Type B pancreatic cell (in vitro differentiated cells): ENCODE measurements around the gene DPP10. TPM values are rescaled to one million over a fixed set of nuclear protein-coding genes. Genes with fewer than 3 reads are reported as not detected.

Experiments used
- DNase-seq: peaks from one replicate; pipeline ENCODE4 v3.0.0; 2021; ENCODE audit warnings: mixed read lengths; ENCODE audit not compliant: unreplicated experiment; ENCODE audit errors: extremely low spot score
- H3K27ac Mint-ChIP-seq: 2 replicates; pipeline ENCODE4 v1.8.0; 2021; ENCODE audit warnings: mild to moderate bottlenecking, mixed read lengths
- H3K27me3 Mint-ChIP-seq: 2 replicates; pipeline ENCODE4 v1.8.0; 2021; ENCODE audit warnings: mixed read lengths
- H3K36me3 Mint-ChIP-seq: 2 replicates; pipeline ENCODE4 v1.8.0; 2021; ENCODE audit warnings: mixed read lengths
- H3K4me1 Mint-ChIP-seq: one replicate; pipeline ENCODE4 v1.8.0; 2021; ENCODE audit warnings: mixed read lengths; ENCODE audit not compliant: unreplicated experiment
- H3K4me3 Mint-ChIP-seq: 2 replicates; pipeline ENCODE4 v1.8.0; 2021; ENCODE audit warnings: mild to moderate bottlenecking, mixed read lengths
- H3K9me3 Mint-ChIP-seq: 2 replicates; pipeline ENCODE4 v1.8.0; 2021; ENCODE audit warnings: mixed read lengths
- total RNA-seq: library from RNA; stranded (reverse); gene quantifications from 2 replicates; pipeline ENCODE4 v1.2.1, GENCODE V29; 2021; ENCODE audit warnings: low replicate concordance
- TF ChIP-seq, protein P1 (sequence below): fragments of 200-600 bp; sonication (generic); conservative IDR thresholded peaks from 2 replicates; pipeline ENCODE4 v1.5.0; 2021; ENCODE audit warnings: antibody characterized with exemption, mild to moderate bottlenecking

The DPP10 gene
- total RNA-seq, 1 donor from 2014 or later: 8.8 TPM

DNA sequence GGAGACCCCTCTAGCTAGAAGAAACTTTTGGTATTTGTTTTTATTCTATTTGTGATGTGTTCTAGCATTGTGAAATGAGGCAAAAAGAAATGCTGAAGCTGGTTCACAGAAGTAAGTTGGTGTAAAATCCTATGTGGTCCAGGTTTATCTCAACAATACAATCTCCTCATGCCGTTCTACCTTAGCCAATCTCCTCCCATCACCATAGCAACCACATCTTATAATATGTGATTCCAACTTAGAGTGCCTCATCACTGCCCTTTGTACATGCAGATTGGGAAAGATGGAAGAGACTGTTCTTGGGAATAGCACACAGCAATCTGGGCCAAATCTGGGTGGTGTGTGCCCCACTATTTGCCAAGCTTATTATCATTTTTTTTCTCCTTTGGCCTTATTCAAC lies 30.3 kb downstream of the DPP10 start:
- no peak for DNase-seq
- H3K9me3 Mint-ChIP-seq: no peaks in the 10 kb centered on the region
- H3K27ac Mint-ChIP-seq: no peak overlapping the region
- no peak overlapping the region for H3K4me3 Mint-ChIP-seq
- peaks cover 7% of the 10 kb centered on the region for H3K4me1 Mint-ChIP-seq
- TF ChIP-seq, protein P1, sequence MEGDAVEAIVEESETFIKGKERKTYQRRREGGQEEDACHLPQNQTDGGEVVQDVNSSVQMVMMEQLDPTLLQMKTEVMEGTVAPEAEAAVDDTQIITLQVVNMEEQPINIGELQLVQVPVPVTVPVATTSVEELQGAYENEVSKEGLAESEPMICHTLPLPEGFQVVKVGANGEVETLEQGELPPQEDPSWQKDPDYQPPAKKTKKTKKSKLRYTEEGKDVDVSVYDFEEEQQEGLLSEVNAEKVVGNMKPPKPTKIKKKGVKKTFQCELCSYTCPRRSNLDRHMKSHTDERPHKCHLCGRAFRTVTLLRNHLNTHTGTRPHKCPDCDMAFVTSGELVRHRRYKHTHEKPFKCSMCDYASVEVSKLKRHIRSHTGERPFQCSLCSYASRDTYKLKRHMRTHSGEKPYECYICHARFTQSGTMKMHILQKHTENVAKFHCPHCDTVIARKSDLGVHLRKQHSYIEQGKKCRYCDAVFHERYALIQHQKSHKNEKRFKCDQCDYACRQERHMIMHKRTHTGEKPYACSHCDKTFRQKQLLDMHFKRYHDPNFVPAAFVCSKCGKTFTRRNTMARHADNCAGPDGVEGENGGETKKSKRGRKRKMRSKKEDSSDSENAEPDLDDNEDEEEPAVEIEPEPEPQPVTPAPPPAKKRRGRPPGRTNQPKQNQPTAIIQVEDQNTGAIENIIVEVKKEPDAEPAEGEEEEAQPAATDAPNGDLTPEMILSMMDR: no peak
- no peaks in the 10 kb centered on the region for H3K27me3 Mint-ChIP-seq
- H3K36me3 Mint-ChIP-seq: no peaks in the 10 kb centered on the region

DNA sequence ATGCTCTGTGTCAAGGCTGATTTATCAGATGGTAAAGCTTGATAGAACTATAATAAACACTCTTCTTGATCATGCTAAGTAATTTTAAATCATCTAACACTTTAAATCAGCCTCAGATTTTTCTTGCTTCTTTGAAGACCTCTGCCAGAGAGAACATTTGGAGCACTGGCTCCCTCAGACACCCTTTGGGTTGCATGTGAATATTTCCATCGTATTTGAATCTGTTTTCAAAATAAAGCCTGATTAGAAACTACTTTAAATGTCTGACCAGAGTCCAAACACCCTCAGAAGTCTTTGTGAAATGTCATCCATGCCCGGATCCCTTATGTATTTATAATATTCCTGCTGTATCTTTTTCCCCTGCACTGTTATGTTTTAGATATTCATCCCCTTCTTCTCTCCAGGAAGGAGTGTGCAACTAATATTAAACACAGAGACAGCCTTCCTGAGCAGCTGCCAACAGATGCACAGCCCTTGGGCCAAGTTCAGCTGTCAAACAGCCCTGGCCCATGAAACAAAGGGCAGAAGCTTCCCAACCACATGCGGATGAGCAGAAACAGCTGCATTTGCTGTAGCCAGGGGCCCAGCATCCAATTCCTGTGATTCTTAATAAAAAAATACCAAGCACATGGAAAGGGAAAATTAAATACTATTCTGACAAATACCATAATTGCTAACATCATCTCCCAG lies 46.5 kb downstream of the DPP10 start:
- H3K4me1 Mint-ChIP-seq: no peaks in the 10 kb centered on the region
- no peaks in the 10 kb centered on the region for H3K9me3 Mint-ChIP-seq
- H3K36me3 Mint-ChIP-seq: no peaks in the 10 kb centered on the region
- no peak for DNase-seq
- H3K27ac Mint-ChIP-seq: no peak overlapping the region
- H3K27me3 Mint-ChIP-seq: no peaks in the 10 kb centered on the region
- TF ChIP-seq, protein P1: no peak
- H3K4me3 Mint-ChIP-seq: no peak overlapping the region

DNA sequence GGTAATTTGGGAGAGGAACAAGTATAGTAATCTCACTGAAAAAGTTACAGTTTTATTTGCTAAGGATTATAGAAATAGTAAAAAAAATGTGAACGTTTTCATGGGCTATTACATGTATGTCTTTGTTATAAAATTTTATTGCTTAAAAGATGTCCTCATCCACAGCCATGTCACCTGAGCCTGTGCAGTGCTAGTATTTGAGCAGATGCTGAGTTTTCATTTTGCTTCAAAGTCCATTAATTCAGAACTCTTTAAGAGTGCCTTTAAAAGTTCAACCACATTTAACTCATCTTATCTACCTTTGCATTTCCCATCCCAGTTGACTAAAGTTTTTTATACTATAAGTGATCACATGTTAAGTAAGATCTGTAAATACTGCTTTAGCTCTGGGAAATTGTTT lies 52.6 kb downstream of the DPP10 start:
- Mint-ChIP-seq H3K36me3 (no peaks in the 10 kb centered on the region), H3K4me3 (no peak overlapping the region), H3K4me1 (no peaks in the 10 kb centered on the region), H3K27ac (no peak overlapping the region), H3K9me3 (no peaks in the 10 kb centered on the region), H3K27me3 (no peaks in the 10 kb centered on the region)
- TF ChIP-seq, protein P1: no peak
- DNase-seq: no peak

DNA sequence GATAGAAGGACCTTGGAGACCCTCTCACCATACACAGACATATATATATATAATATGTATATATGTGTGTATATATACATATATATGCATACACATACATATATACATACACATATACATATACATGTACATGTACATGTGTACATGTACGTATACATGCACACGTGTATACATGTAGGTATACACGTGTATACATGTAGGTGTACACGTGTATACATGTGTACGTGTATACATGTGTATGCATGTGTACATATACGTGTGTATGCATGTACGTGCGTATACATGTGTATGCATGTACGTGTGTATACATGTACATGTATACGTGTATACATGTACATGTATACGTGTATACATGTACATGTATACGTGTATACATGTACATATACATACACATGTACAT lies 54.5 kb downstream of the DPP10 start:
- TF ChIP-seq, protein P1: no peak
- no peaks in the 10 kb centered on the region for H3K36me3 Mint-ChIP-seq
- no peak overlapping the region for H3K4me3 Mint-ChIP-seq
- DNase-seq: no peak
- no peak overlapping the region for H3K27ac Mint-ChIP-seq
- H3K9me3 Mint-ChIP-seq: no peaks in the 10 kb centered on the region
- no peaks in the 10 kb centered on the region for H3K27me3 Mint-ChIP-seq
- no peaks in the 10 kb centered on the region for H3K4me1 Mint-ChIP-seq

DNA sequence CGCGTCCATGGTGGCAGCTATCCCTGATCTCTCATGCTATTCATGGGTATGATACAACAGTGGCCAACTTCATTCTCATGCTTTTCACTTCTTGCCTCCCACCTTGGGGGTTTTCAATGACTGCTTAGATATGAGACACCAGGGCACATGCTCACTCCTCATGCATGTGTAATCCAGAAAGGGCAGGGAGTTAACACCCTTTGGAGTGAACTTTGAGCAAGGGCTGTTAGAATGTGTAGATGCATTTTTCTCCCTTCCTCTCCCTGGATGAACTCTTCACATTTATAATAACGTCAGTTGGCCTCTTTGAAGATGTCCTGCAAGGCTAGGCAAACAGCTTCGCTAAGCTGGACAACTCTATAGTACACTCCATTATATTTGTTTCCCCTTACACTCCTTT lies 56.7 kb downstream of the DPP10 start:
- no peak for DNase-seq
- TF ChIP-seq, protein P1: no peak
- Mint-ChIP-seq H3K9me3 (no peaks in the 10 kb centered on the region), H3K27ac (no peak overlapping the region), H3K27me3 (peaks cover 2% of the 10 kb centered on the region), H3K36me3 (no peaks in the 10 kb centered on the region), H3K4me3 (no peak overlapping the region), H3K4me1 (no peaks in the 10 kb centered on the region)
